Measurements from ENCODE around the gene DICER1. TPM values are rescaled to one million over a fixed set of nuclear protein-coding genes. Genes with fewer than 3 reads are reported as not detected.

DICER1 gene
- total and polyA plus RNA-seq, 2 donors (not counting 1 experiment from before 2014, with no cell fraction given) = 15.4 to 90.4 TPM

DNA sequence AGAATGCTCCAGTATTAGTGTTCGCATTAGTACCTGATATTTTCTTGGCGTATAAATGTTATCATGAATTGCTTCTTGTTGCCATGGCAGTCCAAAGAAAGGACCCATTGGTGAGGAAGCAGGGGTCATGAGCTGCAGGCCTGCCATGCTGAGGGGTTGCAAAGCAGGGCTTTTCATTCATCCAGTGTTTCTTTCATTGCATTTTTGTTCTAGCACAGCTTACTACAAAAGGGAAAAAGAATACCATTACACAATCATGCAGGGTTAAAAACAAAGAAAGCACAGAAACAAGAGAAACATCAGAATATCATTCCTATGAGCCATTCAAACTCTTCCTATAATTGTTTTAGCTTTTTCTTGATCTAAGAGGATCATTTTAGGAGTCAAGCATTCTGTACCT is 24.0 kb downstream of the DICER1 start:
- Histone ChIP-seq H3K36me3 (replicated peaks in 1 of 2; ENCODE audit: control extremely low read depth in 1 of 2, control insufficient read depth in 1 of 2, extremely low read depth in 1 of 2, insufficient read depth in 2 of 2, low read length in 1 of 2) (peaks cover 7 to 33% of the 10 kb centered on the region in 2 experiments), H3K9ac (ENCODE audit: low read length) (no peak overlapping the region), H3K4me2 (replicated peaks; ENCODE audit: low read depth, low read length, poor library complexity, severe bottlenecking) (no peak overlapping the region), H3K4me3 (ENCODE audit: control extremely low read depth in 1 of 5, extremely low read depth in 1 of 5, insufficient read depth in 1 of 5, low read depth in 2 of 5, low read length in 4 of 5) (no peak overlapping the region), H4K20me1 (ENCODE audit: control insufficient read depth, insufficient read depth, low read length, poor library complexity, severe bottlenecking) (peaks cover 47% of the 10 kb centered on the region), H3K27ac (ENCODE audit: low read length in 2 of 2) (no peak overlapping the region), H2AFZ (ENCODE audit: insufficient read depth, low read depth, low read length, poor library complexity, severe bottlenecking) (no peak overlapping the region), H3K4me1 (ENCODE audit: control insufficient read depth in 2 of 2, insufficient read depth in 2 of 2, low read length in 2 of 2) (peaks cover 0 to 2% of the 10 kb centered on the region in 2 donors), H3K79me2 (ENCODE audit: control insufficient read depth, insufficient read depth, low read length) (peaks cover 62% of the 10 kb centered on the region), H3K9me3 (ENCODE audit: control extremely low read depth in 1 of 3, control insufficient read depth in 2 of 3, insufficient read depth in 1 of 3, low read length in 2 of 3) (no peaks in the 10 kb centered on the region), H3K27me3 (replicated peaks in 1 of 4; ENCODE audit: control extremely low read depth in 1 of 4, control insufficient read depth in 3 of 4, insufficient read depth in 4 of 4, low read length in 3 of 4) (no peaks in the 10 kb centered on the region)
- CTCF ChIA-PET = no interaction called here
- TF ChIP-seq EZH2 (IDR thresholded peaks at IDR 0.05; ENCODE audit: borderline replicate concordance, insufficient read depth, low read depth, low read length, poor library complexity, severe bottlenecking) = no peak
- TF ChIP-seq, protein P1, sequence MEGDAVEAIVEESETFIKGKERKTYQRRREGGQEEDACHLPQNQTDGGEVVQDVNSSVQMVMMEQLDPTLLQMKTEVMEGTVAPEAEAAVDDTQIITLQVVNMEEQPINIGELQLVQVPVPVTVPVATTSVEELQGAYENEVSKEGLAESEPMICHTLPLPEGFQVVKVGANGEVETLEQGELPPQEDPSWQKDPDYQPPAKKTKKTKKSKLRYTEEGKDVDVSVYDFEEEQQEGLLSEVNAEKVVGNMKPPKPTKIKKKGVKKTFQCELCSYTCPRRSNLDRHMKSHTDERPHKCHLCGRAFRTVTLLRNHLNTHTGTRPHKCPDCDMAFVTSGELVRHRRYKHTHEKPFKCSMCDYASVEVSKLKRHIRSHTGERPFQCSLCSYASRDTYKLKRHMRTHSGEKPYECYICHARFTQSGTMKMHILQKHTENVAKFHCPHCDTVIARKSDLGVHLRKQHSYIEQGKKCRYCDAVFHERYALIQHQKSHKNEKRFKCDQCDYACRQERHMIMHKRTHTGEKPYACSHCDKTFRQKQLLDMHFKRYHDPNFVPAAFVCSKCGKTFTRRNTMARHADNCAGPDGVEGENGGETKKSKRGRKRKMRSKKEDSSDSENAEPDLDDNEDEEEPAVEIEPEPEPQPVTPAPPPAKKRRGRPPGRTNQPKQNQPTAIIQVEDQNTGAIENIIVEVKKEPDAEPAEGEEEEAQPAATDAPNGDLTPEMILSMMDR (IDR thresholded peaks at IDR 0.05) = no peak
- Mint-ChIP-seq H3K9me3 (ENCODE audit: insufficient read depth) (no peaks in the 10 kb centered on the region), H3K27ac (peak overlapping the region; percentile 29), H3K4me1 (peaks cover 26% of the 10 kb centered on the region), H3K4me3 (no peak overlapping the region), H3K27me3 (no peaks in the 10 kb centered on the region)
- intact Hi-C loops (cut with micrococcal nuclease) = no loop called here
- no CpG with 5 or more reads among the region's 2 CpGs for WGBS (ENCODE audit: insufficient coverage)
- POLR2A ChIA-PET = no interaction called here
- no peak for DNase-seq
- no peak for ATAC-seq (ENCODE audit: low read depth)

DNA sequence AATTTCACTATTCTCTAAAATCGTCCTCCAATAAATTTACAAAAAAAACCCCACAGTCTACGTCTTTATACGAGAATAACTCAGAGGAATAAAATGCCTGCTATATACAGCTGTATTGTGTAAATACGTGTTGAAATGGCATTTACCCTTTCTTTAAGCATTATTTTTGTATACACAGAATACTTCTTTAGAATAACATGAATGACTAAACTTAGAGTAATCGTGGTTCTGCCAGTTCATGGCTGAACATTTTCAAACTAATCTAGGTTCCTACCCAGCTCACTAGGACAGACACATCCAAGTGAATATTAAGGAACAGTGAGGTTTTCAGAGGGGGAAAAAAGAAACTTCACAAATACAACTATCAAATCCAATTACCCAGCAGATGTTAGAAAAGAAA is 24.6 kb downstream of the DICER1 start:
- Mint-ChIP-seq H3K4me3 (no peak overlapping the region), H3K9me3 (ENCODE audit: insufficient read depth) (no peaks in the 10 kb centered on the region), H3K4me1 (peaks cover 24% of the 10 kb centered on the region), H3K27ac (no peak overlapping the region), H3K27me3 (no peaks in the 10 kb centered on the region)
- peaks cover 58% of the 10 kb centered on the region for H3K79me2 ChIP-seq (ENCODE audit: control insufficient read depth, insufficient read depth, low read length)
- no peak overlapping the region for H3K9ac ChIP-seq (ENCODE audit: low read length)
- ChIA-PET POLR2A (no interaction called here), CTCF (no interaction called here)
- H2AFZ ChIP-seq (ENCODE audit: insufficient read depth, low read depth, low read length, poor library complexity, severe bottlenecking) = no peak overlapping the region
- ATAC-seq (ENCODE audit: low read depth) = no peak
- no peaks in the 10 kb centered on the region for H3K9me3 ChIP-seq (ENCODE audit: control extremely low read depth in 1 of 3, control insufficient read depth in 2 of 3, insufficient read depth in 1 of 3, low read length in 2 of 3)
- no peak for DNase-seq
- no CpG with 5 or more reads among the region's 5 CpGs for WGBS (ENCODE audit: insufficient coverage)
- intact Hi-C loops (cut with micrococcal nuclease) = no loop called here
- TF ChIP-seq, protein P1 (IDR thresholded peaks at IDR 0.05) = no peak
- no peak for TF ChIP-seq EZH2 (IDR thresholded peaks at IDR 0.05; ENCODE audit: borderline replicate concordance, insufficient read depth, low read depth, low read length, poor library complexity, severe bottlenecking)
- no peak overlapping the region for H3K4me3 ChIP-seq (ENCODE audit: control extremely low read depth in 1 of 5, extremely low read depth in 1 of 5, insufficient read depth in 1 of 5, low read depth in 2 of 5, low read length in 4 of 5)
- H4K20me1 ChIP-seq (ENCODE audit: control insufficient read depth, insufficient read depth, low read length, poor library complexity, severe bottlenecking) = peaks cover 46% of the 10 kb centered on the region
- H3K36me3 ChIP-seq (replicated peaks in 1 of 2; ENCODE audit: control extremely low read depth in 1 of 2, control insufficient read depth in 1 of 2, extremely low read depth in 1 of 2, insufficient read depth in 2 of 2, low read length in 1 of 2) = peaks cover 7 to 33% of the 10 kb centered on the region in 2 experiments
- H3K27me3 ChIP-seq (replicated peaks in 1 of 4; ENCODE audit: control extremely low read depth in 1 of 4, control insufficient read depth in 3 of 4, insufficient read depth in 4 of 4, low read length in 3 of 4) = no peaks in the 10 kb centered on the region
- H3K4me2 ChIP-seq (replicated peaks; ENCODE audit: low read depth, low read length, poor library complexity, severe bottlenecking) = no peak overlapping the region
- H3K4me1 ChIP-seq (ENCODE audit: control insufficient read depth in 2 of 2, insufficient read depth in 2 of 2, low read length in 2 of 2) = peaks cover 0 to 2% of the 10 kb centered on the region in 2 donors
- no peak overlapping the region for H3K27ac ChIP-seq (ENCODE audit: low read length in 2 of 2)

All from B cell (primary cell).